ENCODE results near the gene PRDM11. TPM values are rescaled to one million over a fixed set of nuclear protein-coding genes. Genes with fewer than 3 reads are reported as not detected.

PRDM11 gene
- total RNA-seq, 1 donor from 2014 or later: 18.3 TPM

DNA sequence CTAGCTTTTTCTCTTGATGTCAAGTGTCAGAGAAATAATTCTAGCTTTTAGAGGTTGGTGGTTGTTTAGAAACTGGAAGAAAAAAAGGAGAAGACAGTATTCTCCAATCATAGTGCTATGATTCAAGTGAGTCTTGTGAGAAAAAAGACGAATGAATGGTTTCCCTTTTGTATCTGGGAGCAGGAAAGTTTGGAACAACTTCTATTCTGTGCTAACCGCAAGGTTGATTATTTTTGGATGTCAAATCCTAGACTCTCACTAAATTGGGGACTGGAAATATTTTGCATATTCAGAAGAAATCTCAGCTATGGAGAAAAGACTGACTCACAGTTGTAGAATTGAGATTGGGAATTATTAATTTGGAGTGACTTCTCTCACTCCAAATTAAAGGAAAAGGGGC is 70.5 kb downstream of the PRDM11 start:
- ATAC-seq (no peak), DNase-seq (no peak)
- Histone ChIP-seq H3K4me1 (no peaks in the 10 kb centered on the region), H3K4me3 (no peak overlapping the region), H3K27ac (no peak overlapping the region), H3K9me3 (no peaks in the 10 kb centered on the region), H3K36me3 (peaks cover 27% of the 10 kb centered on the region), H3K27me3 (no peaks in the 10 kb centered on the region)
- TF ChIP-seq, protein P1, sequence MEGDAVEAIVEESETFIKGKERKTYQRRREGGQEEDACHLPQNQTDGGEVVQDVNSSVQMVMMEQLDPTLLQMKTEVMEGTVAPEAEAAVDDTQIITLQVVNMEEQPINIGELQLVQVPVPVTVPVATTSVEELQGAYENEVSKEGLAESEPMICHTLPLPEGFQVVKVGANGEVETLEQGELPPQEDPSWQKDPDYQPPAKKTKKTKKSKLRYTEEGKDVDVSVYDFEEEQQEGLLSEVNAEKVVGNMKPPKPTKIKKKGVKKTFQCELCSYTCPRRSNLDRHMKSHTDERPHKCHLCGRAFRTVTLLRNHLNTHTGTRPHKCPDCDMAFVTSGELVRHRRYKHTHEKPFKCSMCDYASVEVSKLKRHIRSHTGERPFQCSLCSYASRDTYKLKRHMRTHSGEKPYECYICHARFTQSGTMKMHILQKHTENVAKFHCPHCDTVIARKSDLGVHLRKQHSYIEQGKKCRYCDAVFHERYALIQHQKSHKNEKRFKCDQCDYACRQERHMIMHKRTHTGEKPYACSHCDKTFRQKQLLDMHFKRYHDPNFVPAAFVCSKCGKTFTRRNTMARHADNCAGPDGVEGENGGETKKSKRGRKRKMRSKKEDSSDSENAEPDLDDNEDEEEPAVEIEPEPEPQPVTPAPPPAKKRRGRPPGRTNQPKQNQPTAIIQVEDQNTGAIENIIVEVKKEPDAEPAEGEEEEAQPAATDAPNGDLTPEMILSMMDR (IDR thresholded peaks at IDR 0.05): no peak
- intact Hi-C loops (cut with DNase I): no loop called here

DNA sequence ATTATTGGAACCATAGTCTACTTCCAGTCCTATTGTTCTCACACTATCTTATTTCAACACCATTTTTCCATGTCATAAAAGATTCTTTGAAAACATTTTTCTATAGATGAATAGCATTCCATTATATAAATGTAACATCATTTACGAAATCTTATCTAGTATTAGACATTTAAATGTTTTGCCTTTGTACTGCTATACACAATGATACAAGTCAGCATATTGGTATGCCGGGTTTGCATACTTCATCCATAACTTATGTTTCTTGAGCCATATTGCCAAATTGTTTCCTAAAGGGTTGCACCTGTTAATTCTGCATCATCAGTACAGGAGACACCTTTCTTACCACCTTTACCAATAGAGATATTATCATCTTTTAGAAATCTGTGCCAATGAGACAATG is 71.6 kb downstream of the PRDM11 start:
- intact Hi-C loops (cut with DNase I): no loop called here
- Histone ChIP-seq H3K4me3 (no peak overlapping the region), H3K36me3 (peaks cover 29% of the 10 kb centered on the region), H3K27me3 (no peaks in the 10 kb centered on the region), H3K9me3 (no peaks in the 10 kb centered on the region), H3K4me1 (no peaks in the 10 kb centered on the region), H3K27ac (no peak overlapping the region)
- TF ChIP-seq, protein P1 (IDR thresholded peaks at IDR 0.05): no peak
- ATAC-seq (no peak), DNase-seq (no peak)

DNA sequence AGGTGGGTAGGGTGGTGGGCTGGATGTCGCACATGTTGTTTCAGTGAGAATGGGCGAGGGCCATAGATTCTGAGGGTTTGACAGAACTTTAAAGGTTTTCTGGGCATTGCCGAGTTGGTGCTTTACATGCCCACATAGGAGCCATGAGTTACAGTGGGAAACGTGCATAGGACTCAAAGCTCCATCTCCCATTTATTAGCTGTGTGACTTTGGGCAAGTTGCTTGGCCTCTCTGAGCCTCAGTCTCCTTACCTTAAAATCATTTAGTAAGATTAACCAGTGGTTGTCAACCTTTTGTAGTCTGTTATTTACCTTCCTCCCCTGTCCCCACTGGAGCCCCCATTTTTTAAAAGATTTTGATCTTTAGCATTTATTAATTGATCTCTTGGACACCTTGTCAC is 72.3 kb downstream of the PRDM11 start:
- Histone ChIP-seq H3K27ac (no peak overlapping the region), H3K4me3 (no peak overlapping the region), H3K36me3 (peaks cover 29% of the 10 kb centered on the region), H3K27me3 (no peaks in the 10 kb centered on the region), H3K9me3 (no peaks in the 10 kb centered on the region), H3K4me1 (no peaks in the 10 kb centered on the region)
- TF ChIP-seq, protein P1 (IDR thresholded peaks at IDR 0.05): no peak
- intact Hi-C loops (cut with DNase I): no loop called here
- DNase-seq (no peak), ATAC-seq (no peak)

DNA sequence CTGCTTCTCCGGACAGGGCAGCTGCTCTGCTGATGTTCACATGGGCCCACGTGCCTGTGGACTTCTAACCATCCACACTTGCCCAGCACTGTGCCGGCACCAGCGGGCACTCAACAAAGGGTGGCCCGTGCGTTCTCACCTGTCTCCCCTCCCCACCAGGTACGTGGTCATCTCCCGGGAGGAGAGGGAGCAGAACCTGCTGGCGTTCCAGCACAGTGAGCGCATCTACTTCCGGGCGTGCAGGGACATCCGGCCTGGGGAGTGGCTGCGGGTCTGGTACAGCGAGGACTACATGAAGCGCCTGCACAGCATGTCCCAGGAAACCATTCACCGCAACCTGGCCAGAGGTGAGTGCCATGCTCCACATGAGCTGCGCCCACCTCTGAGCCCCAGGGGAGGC is 73.0 kb downstream of the PRDM11 start:
- Histone ChIP-seq H3K4me3 (no peak overlapping the region), H3K27ac (no peak overlapping the region), H3K9me3 (no peaks in the 10 kb centered on the region), H3K36me3 (peaks cover 29% of the 10 kb centered on the region), H3K27me3 (no peaks in the 10 kb centered on the region), H3K4me1 (no peaks in the 10 kb centered on the region)
- TF ChIP-seq, protein P1 (IDR thresholded peaks at IDR 0.05): no peak
- no peak for DNase-seq
- intact Hi-C loops (cut with DNase I): no loop called here
- ATAC-seq: no peak

DNA sequence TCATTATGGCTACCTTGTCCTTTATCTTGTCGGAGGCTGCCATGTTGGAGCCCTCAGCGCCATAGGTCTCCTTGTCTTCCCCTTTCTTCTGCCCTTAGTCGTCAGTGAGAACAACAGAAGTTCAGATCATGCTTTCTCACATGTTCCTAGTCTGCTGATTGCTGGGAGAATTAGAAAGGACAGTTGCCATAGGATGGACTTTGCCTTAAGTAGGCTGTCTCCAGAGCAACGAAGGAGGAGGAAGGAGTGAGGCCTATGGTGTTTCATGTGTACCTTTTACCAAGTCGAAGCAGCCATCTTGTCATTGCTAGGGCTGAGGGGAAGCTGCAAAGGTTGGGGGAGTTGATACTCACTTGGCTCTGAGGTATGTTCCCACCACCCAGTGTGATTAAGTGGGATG is 77.1 kb downstream of the PRDM11 start:
- no peaks in the 10 kb centered on the region for H3K4me1 ChIP-seq
- H3K27me3 ChIP-seq: no peaks in the 10 kb centered on the region
- TF ChIP-seq, protein P1 (IDR thresholded peaks at IDR 0.05): no peak
- intact Hi-C loops (cut with DNase I): no loop called here
- H3K36me3 ChIP-seq: peaks cover 55% of the 10 kb centered on the region
- DNase-seq (no peak), ATAC-seq (no peak)
- H3K27ac ChIP-seq: no peak overlapping the region
- H3K4me3 ChIP-seq: no peak overlapping the region
- H3K9me3 ChIP-seq: no peaks in the 10 kb centered on the region

DNA sequence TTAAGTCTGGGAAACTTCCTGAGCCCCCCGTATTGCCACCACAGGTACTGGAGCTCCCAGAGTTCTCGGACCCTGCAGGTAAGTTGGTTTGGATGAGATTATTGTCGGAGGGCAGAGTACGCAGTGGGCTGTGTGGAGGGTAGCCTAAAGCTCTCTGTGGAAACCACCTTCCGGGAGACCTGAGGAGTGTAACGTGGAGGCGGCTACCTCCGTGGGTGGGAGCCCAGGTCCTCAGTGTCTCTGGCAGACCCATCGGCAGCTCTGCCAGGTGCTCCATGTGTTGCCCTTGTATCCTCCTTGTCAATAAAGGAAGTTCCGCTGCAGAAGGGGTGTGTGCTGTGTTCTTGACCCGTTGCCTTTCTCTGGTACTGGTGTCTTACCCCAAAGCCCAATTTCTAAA is 78.3 kb downstream of the PRDM11 start:
- intact Hi-C loops (cut with DNase I): no loop called here
- ATAC-seq (no peak), DNase-seq (no peak)

More for the DNA sequence above, 78.3 kb downstream of the PRDM11 start:
- H3K9me3 ChIP-seq: no peaks in the 10 kb centered on the region
- no peak overlapping the region for H3K27ac ChIP-seq
- TF ChIP-seq, protein P1 (IDR thresholded peaks at IDR 0.05): no peak
- peaks cover 51% of the 10 kb centered on the region for H3K36me3 ChIP-seq
- H3K4me1 ChIP-seq: no peaks in the 10 kb centered on the region
- no peak overlapping the region for H3K4me3 ChIP-seq
- H3K27me3 ChIP-seq: no peaks in the 10 kb centered on the region
